Fibroblast of skin of back (primary cell): ENCODE results near the gene HDAC6. TPM values are rescaled to one million over a fixed set of nuclear protein-coding genes. Genes with fewer than 3 reads are reported as not detected.
A peak's percentile ranks its signal among the peaks of the same experiment; 100 is the strongest.

Experiments
- DNase-seq: peaks from one replicate; pipeline ENCODE4 v3.0.0-alpha.2; 2013
- polyA plus RNA-seq, 2 experiments: library from polyadenylated mRNA; unstranded; fragments of 120-200 nt; gene quantifications; one replicate each; pipeline ENCODE4 v1.2.1, GENCODE V29; 2013; ENCODE audit not compliant: insufficient read length in 2 of 2

The HDAC6 gene
- polyA plus RNA-seq (2013, experiment 1 of 2; ENCODE audit: insufficient read length), result 59.5 TPM
- 55.7 TPM for polyA plus RNA-seq (2013, experiment 2 of 2; ENCODE audit: insufficient read length)

GRCh38 chrX:48801280-48802088 lies at the start of gene HDAC6:
Gene HDAC6 (plus strand): TSS chrX:48802067. CDS start chrX:48802693, 626 bp downstream.
- peak; percentile 98 for DNase-seq

GRCh38 chrX:48752498-48752897 lies 49.4 kb upstream of the HDAC6 start:
- no peak for DNase-seq

DNA sequence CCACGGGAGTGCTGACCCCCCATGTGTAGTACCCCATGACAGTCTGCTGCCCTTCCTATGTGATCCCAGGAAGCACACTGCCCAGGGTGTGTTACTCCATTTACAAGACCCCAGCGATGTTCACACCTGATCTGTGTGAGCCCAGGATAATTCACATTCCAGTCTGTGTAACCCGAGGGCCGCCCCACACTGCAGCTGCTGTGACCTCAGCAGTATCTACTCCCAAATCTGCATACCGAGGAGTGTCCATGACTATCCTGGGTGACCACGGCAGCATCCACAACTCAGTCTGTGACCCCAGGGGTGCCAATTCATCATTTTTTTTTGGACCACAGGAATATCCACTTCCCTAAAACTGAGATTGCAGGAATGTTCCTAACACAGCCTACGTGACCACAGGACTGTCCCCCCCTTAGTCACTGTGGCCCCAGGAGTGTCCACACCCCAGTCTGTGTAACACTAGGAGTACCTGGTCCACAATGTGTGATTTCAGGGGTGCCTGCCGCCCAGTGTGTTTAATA lies 48.1 kb upstream of the HDAC6 start:
- no peak for DNase-seq

DNA sequence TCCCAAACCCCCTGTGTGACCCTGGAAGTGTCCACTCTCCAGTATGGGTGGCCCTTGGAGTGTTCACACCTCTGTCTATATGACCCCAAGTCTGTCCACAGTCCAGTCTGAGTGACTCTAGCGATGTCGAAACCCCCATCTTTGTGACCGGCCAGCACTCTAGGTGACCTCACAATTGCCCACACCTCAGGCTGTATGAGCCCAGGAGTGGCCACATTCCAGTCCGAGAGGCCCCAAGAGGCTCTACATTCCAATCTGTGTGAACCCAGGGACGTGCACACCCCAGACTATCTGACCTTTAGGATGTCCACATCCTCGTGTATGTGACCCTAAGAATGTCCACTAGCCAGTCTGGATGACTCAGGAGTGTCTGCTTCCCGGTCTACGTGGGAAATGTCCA lies 47.6 kb upstream of the HDAC6 start:
- DNase-seq, result no peak

GRCh38 chrX:48761674-48762471 lies 40.0 kb upstream of the HDAC6 start, which contains the start of gene GLOD5:
Gene GLOD5 (plus strand): TSS chrX:48761747. CDS start chrX:48761791, 44 bp downstream.
- no peak for DNase-seq

- DNase-seq, result no peak
Measured at GRCh38 chrX:48769230-48769629, 32.6 kb upstream of the HDAC6 start.

GRCh38 chrX:48770296-48770695 lies 31.6 kb upstream of the HDAC6 start:
- DNase-seq, result no peak

DNA sequence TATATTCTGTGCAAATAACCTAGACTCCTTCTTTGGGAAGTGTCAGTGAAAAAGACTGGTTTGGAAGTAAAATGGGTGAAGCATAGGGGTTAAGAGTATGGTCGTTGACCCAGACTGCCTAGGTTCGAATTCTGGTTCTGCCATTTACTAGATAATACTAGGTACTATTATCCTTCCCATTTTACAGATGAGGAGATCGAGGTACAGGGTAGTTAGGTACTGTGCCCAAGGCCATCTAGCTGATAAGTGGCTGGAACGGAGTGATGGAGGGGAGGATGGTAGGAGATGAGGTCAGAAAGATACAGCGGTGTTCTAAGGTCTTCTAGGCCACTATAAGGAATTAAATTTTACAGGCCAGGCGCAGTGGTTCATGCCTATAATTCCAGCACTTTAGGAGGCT lies 29.3 kb upstream of the HDAC6 start:
- no peak for DNase-seq

DNA sequence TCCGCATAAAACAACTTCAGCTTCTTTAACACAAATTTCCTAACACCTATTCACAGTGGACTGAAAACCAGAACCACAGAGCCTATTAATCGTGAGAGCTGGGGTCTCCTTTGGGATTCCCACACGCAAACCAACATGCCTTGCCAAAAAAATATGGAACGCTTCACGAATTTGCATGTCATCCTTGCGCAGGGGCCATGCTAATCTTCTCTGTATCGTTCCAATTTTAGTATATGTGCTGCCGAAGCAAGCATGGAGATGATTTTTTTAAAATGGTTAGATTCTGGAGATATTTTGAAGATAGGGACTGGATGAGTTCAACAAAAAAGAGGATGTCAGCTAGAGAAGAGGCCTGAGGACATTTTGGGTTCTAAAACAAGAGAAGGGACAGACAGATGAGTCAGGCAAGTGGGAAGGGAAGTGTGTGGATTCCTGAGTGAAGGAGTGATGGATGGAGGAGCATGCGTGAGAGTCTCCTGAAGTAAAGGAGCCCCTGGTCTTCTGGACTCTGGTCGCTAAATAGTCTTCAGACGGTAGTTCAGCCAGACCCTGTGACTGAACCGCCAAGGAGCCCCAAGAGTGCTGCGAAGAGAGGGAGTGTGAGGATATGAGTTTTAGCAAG lies 24.9 kb upstream of the HDAC6 start:
- no peak for DNase-seq

DNA sequence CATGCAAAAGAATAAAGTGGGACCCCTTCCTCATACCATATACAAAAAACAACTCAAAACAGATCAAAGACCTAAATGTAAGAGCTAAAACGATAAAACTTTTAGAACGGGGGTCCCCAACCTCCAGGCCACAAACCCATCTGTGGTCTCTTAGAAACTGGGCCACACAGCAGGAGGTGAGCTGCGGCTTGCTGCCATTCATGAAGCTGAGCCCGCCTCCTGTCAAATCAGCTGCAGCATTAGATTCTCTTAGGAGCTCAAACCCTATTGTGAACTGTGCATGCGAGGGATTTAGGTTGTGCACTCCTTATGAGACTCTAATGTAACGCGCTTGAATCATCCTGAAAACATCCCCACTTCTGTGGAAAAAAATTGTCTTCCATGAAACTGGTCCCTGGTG lies 22.5 kb upstream of the HDAC6 start:
- DNase-seq, result no peak

- DNase-seq, result no peak
Measured at GRCh38 chrX:48781705-48782104, 20.2 kb upstream of the HDAC6 start.

- DNase-seq, result no peak
Measured at GRCh38 chrX:48782216-48782615, 19.7 kb upstream of the HDAC6 start.

- no peak for DNase-seq
Measured at GRCh38 chrX:48782795-48783194, 19.1 kb upstream of the HDAC6 start.

GRCh38 chrX:48784726-48785125 lies 17.1 kb upstream of the HDAC6 start:
- DNase-seq, result no peak

DNA sequence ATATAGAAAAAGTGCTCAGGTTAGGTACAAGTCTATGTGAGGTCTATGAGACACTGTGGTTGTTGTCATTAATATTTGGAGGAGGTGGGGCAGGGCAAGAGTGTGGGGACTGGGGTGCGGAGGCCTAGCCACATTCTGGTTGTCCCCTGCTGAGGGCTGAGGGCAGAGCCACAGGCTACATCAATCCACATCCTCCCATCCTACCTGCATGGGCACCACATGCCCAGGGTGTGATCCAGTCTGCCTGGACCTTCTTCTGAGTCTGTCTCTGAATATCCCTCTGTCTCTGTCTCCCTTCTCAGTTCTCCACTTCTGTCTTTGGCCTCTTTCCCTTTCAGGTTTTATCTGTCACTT lies 16.7 kb upstream of the HDAC6 start:
- DNase-seq, result no peak

GRCh38 chrX:48785540-48786214 lies 16.2 kb upstream of the HDAC6 start:
- no peak for DNase-seq

DNA sequence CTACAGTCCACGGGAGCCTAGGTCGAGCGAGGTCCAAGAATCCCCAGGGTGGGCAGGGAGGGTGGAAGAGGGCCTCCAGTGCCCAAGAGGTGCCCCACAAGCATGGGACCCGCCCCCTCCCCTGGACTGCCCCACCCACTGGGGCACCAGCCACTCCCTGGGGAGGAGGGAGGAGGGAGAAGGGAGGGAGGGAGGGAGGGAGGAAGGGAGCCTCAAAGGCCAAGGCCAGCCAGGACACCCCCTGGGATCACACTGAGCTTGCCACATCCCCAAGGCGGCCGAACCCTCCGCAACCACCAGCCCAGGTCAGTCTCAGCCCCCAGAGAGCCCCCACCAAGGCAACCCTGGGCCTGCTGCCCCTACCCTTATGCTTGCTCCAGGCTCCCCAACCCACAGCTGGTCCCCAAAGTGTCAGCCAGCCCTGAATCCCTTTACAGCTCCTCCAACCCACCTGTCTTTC lies 15.5 kb upstream of the HDAC6 start, which contains the start of gene GATA1:
TSS of gene GATA1 (plus strand) at position 250 of the 460 bp plus-strand sequence. CDS start 4,520 bp downstream, outside the sequence.
- no peak for DNase-seq

- no peak for DNase-seq
Measured at GRCh38 chrX:48786825-48787504, 14.9 kb upstream of the HDAC6 start.

GRCh38 chrX:48787505-48788443 lies 14.1 kb upstream of the HDAC6 start:
- DNase-seq, result no peak
